K562 (cell line): ENCODE data around the gene ATF6B. TPM values are rescaled to one million over a fixed set of nuclear protein-coding genes. Genes with fewer than 3 reads are reported as not detected.

Experiments used
- MXI1 ChIP-seq: IDR thresholded peaks from 2 replicates; pipeline ENCODE4 v1.6.1; 2011; ENCODE audit warnings: low read depth, mild to moderate bottlenecking, improper control_type of control experiment, low read length
- polyA plus RNA-seq, 8 experiments: library from polyadenylated mRNA; depleted of rRNA in 4 of 8; stranded (reverse) in 5 of 8; unstranded in 3 of 8; fragments of >200 nt; fragmentation: Nextera tagmentation in 2 of 8; fragmentation: Illumina TruSeq in 1 of 8; extraction: Ambion mirVana in 2 of 8; extraction: Trizol in 1 of 8; gene quantifications; 2 replicates each; pipeline versions ENCODE4 v1.2.1 to v1.2.3, GENCODE V29; 2011 to 2014; ENCODE audit warnings: inconsistent platforms in 1 of 8, missing spikeins in 1 of 8
- total RNA-seq, 7 experiments: library from RNA; depleted of rRNA in 6 of 7; stranded (reverse); fragments of >200 nt in 6 of 7; fragmentation: Illumina TruSeq in 2 of 7; extraction: Trizol in 2 of 7; gene quantifications; 2 replicates each; pipeline versions ENCODE4 v1.2.1 to v1.2.3, GENCODE V29; 2011 to 2021; ENCODE audit warnings: low replicate concordance in 1 of 7
- TF ChIP-seq, protein P1 (sequence below), 2 experiments: fragments of 450-650 bp in 1 of 2; sonication (generic) in 1 of 2; formaldehyde crosslinking in 1 of 2; IDR thresholded peaks; 2 replicates each; pipeline versions ENCODE4 v1.7.1 to v1.9.0; 2016 to 2022; ENCODE audit warnings: inconsistent platforms in 1 of 2, mild to moderate bottlenecking in 1 of 2, missing genetic modification reagents in 1 of 2
- TF ChIP-seq, protein P2 (sequence below), 2 experiments: fragments of 450-650 bp in 1 of 2; sonication (generic) in 1 of 2; formaldehyde crosslinking in 1 of 2; IDR thresholded peaks in 1 of 2; conservative IDR thresholded peaks in 1 of 2; 2 replicates each; pipeline versions ENCODE4 v1.6.1 to v1.8.1; 2016 to 2023; ENCODE audit warnings: mild to moderate bottlenecking in 2 of 2, moderate library complexity in 2 of 2, inconsistent platforms in 1 of 2, missing genetic modification reagents in 1 of 2
- TF ChIP-seq, protein P3 (sequence below): IDR thresholded peaks from 2 replicates; pipeline ENCODE4 v1.6.1; 2016; ENCODE audit warnings: missing genetic modification characterization, missing compliant biosample characterization
- TF ChIP-seq, protein P4 (sequence below): sonication (generic); formaldehyde crosslinking; IDR thresholded peaks from 2 replicates; pipeline ENCODE4 v1.8.0; 2023; ENCODE audit warnings: missing genetic modification reagents, mild to moderate bottlenecking, borderline replicate concordance

Gene ATF6B
- total and polyA plus RNA-seq, 9 of the 15 experiments (the other 6 are each of a cell fraction or from before 2014, with no cell fraction given) = 20.7 to 131 (median 31.7) TPM

DNA sequence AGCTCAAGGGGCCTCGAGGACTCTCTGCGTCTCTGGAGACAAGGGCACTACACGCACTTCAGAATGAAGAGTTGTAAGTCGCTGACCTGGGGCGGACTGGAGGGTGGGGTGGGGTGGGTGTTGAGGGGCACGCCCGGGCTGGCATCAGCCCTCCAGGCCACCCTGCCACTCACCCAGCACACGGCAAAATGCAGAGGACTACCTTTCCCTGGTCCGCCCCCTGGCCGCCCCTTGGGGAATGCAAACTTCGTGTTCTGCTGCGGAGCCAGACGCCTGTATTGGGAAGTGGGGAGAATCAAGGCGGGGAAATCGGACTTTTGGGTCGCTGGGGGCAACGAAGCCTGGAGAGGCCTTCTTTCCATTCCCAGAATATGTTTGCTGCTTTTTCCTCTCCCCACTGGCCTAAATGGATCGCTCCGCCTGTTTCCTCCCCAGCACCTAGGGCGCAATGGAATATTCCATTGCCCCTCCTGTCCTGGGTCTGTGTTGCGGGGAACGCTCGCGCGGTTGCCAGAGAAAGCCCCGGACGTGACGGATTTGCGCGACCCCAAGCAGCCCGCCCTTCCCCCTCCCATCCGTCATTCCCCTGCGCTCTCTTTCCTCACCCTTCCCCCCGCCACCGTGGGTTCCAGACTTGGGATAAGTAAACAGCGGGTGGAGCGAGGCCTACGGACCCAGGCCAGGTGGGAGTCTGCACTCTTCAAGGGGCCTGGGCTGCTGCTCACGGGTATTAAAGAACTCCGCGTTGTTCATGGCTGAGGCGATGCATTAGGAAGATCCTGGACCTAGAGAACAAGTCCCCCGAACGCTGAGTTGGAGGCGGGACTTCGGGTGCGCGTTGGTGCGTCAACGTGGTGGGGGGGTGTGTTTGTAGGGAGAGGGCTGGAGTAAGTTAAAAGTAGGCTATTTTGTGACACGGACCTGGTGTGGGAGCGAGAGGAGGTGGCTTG is 25.8 kb upstream of the ATF6B start, which contains the start of gene PPT2 (continued):
- TF ChIP-seq, protein P1, sequence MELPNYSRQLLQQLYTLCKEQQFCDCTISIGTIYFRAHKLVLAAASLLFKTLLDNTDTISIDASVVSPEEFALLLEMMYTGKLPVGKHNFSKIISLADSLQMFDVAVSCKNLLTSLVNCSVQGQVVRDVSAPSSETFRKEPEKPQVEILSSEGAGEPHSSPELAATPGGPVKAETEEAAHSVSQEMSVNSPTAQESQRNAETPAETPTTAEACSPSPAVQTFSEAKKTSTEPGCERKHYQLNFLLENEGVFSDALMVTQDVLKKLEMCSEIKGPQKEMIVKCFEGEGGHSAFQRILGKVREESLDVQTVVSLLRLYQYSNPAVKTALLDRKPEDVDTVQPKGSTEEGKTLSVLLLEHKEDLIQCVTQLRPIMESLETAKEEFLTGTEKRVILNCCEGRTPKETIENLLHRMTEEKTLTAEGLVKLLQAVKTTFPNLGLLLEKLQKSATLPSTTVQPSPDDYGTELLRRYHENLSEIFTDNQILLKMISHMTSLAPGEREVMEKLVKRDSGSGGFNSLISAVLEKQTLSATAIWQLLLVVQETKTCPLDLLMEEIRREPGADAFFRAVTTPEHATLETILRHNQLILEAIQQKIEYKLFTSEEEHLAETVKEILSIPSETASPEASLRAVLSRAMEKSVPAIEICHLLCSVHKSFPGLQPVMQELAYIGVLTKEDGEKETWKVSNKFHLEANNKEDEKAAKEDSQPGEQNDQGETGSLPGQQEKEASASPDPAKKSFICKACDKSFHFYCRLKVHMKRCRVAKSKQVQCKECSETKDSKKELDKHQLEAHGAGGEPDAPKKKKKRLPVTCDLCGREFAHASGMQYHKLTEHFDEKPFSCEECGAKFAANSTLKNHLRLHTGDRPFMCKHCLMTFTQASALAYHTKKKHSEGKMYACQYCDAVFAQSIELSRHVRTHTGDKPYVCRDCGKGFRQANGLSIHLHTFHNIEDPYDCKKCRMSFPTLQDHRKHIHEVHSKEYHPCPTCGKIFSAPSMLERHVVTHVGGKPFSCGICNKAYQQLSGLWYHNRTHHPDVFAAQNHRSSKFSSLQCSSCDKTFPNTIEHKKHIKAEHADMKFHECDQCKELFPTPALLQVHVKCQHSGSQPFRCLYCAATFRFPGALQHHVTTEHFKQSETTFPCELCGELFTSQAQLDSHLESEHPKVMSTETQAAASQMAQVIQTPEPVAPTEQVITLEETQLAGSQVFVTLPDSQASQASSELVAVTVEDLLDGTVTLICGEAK (IDR thresholded peaks at IDR 0.05) = peak; percentile 86
- TF ChIP-seq, protein P1 (CRISPR knock-in tag; IDR thresholded peaks at IDR 0.05) = no peak
- TF ChIP-seq, protein P2, sequence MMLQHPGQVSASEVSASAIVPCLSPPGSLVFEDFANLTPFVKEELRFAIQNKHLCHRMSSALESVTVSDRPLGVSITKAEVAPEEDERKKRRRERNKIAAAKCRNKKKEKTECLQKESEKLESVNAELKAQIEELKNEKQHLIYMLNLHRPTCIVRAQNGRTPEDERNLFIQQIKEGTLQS (IDR thresholded peaks at IDR 0.05) = peak; percentile 55; the same call in 1 of the 2 replicates
- TF ChIP-seq, protein P2 (CRISPR knock-in tag; conservative IDR thresholded peaks at IDR 0.05) = peak; percentile 65
- TF ChIP-seq, protein P3, sequence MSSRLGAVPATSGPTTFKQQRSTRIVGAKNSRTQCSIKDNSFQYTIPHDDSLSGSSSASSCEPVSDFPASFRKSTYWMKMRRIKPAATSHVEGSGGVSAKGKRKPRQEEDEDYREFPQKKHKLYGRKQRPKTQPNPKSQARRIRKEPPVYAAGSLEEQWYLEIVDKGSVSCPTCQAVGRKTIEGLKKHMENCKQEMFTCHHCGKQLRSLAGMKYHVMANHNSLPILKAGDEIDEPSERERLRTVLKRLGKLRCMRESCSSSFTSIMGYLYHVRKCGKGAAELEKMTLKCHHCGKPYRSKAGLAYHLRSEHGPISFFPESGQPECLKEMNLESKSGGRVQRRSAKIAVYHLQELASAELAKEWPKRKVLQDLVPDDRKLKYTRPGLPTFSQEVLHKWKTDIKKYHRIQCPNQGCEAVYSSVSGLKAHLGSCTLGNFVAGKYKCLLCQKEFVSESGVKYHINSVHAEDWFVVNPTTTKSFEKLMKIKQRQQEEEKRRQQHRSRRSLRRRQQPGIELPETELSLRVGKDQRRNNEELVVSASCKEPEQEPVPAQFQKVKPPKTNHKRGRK = no peak
- peak; percentile 2; the same call in 1 of the 2 replicates for TF ChIP-seq MXI1
- TF ChIP-seq, protein P4, sequence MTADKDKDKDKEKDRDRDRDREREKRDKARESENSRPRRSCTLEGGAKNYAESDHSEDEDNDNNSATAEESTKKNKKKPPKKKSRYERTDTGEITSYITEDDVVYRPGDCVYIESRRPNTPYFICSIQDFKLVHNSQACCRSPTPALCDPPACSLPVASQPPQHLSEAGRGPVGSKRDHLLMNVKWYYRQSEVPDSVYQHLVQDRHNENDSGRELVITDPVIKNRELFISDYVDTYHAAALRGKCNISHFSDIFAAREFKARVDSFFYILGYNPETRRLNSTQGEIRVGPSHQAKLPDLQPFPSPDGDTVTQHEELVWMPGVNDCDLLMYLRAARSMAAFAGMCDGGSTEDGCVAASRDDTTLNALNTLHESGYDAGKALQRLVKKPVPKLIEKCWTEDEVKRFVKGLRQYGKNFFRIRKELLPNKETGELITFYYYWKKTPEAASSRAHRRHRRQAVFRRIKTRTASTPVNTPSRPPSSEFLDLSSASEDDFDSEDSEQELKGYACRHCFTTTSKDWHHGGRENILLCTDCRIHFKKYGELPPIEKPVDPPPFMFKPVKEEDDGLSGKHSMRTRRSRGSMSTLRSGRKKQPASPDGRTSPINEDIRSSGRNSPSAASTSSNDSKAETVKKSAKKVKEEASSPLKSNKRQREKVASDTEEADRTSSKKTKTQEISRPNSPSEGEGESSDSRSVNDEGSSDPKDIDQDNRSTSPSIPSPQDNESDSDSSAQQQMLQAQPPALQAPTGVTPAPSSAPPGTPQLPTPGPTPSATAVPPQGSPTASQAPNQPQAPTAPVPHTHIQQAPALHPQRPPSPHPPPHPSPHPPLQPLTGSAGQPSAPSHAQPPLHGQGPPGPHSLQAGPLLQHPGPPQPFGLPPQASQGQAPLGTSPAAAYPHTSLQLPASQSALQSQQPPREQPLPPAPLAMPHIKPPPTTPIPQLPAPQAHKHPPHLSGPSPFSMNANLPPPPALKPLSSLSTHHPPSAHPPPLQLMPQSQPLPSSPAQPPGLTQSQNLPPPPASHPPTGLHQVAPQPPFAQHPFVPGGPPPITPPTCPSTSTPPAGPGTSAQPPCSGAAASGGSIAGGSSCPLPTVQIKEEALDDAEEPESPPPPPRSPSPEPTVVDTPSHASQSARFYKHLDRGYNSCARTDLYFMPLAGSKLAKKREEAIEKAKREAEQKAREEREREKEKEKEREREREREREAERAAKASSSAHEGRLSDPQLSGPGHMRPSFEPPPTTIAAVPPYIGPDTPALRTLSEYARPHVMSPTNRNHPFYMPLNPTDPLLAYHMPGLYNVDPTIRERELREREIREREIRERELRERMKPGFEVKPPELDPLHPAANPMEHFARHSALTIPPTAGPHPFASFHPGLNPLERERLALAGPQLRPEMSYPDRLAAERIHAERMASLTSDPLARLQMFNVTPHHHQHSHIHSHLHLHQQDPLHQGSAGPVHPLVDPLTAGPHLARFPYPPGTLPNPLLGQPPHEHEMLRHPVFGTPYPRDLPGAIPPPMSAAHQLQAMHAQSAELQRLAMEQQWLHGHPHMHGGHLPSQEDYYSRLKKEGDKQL (CRISPR knock-in tag) = peak; percentile 96
